ENCODE measurements around the gene KIRREL3.

The KIRREL3 gene

DNA sequence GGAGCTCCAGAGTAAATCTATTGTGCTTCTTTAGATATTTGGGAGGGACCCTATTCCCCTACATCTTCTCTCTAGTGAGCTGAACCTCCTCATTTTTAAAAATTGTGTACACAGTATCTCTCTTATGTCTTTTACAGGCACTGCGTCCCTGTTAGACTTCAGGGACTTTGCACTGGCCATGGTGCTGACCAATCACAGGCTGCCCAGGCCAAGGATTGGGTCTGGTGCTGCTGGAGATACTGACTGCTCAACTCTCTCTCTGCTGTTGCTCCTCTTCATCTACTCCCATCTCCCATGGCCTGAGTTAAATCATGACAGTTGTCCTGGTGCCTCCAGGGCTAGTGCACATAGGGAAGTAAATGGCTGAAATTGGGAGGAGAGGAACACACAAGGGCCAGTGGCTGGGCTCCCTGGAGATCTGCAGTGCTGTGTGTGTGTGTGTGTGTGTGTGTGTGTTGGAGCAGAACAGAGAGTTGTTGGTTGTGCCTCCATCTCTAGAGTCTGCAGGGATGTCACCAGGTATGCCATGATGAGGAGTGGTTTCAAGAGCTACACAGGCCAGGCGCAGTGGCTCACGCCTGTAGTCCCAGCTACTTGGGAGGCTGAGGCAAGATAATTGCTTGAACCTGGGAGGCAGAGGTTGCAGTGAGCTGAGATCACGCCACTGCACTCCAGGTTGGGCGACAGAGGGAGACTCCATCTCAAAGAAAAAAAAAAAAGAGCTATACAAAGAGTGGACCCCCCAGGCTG is 489.8 kb downstream of the KIRREL3 start:
- H3K79me2 ChIP-seq (ENCODE audit: insufficient read depth, low read length) = no peaks in the 10 kb centered on the region
- no peaks in the 10 kb centered on the region for H3K9me2 ChIP-seq (replicated peaks; ENCODE audit: insufficient read depth, low read length)
- no peaks in the 10 kb centered on the region for H3F3A ChIP-seq (ENCODE audit: insufficient read depth)
- H3K27ac ChIP-seq (ENCODE audit: low read depth, low read length) = no peak overlapping the region
- no peaks in the 10 kb centered on the region for H3K9me3 ChIP-seq (ENCODE audit: insufficient read depth, low read length)
- no peak overlapping the region for H3K4me2 ChIP-seq (ENCODE audit: low read depth, low read length, poor library complexity, severe bottlenecking)
- H3K4me3 ChIP-seq (ENCODE audit: insufficient read depth, low read length, poor library complexity, severe bottlenecking) = no peak overlapping the region
- H2AFZ ChIP-seq (ENCODE audit: low read depth, low read length, severe bottlenecking) = no peak overlapping the region
- no peaks in the 10 kb centered on the region for H3K27me3 ChIP-seq (ENCODE audit: low read length)
- TF ChIP-seq EZH2phosphoT487 (conservative IDR thresholded peaks at IDR 0.05; ENCODE audit: low read length) = no peak
- TF ChIP-seq, protein P1, sequence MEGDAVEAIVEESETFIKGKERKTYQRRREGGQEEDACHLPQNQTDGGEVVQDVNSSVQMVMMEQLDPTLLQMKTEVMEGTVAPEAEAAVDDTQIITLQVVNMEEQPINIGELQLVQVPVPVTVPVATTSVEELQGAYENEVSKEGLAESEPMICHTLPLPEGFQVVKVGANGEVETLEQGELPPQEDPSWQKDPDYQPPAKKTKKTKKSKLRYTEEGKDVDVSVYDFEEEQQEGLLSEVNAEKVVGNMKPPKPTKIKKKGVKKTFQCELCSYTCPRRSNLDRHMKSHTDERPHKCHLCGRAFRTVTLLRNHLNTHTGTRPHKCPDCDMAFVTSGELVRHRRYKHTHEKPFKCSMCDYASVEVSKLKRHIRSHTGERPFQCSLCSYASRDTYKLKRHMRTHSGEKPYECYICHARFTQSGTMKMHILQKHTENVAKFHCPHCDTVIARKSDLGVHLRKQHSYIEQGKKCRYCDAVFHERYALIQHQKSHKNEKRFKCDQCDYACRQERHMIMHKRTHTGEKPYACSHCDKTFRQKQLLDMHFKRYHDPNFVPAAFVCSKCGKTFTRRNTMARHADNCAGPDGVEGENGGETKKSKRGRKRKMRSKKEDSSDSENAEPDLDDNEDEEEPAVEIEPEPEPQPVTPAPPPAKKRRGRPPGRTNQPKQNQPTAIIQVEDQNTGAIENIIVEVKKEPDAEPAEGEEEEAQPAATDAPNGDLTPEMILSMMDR (IDR thresholded peaks at IDR 0.05; ENCODE audit: insufficient read depth, low read length, poor library complexity, severe bottlenecking) = no peak
- no peaks in the 10 kb centered on the region for H4K20me1 ChIP-seq (ENCODE audit: low read depth, low read length)
- no peaks in the 10 kb centered on the region for H3K36me3 ChIP-seq (ENCODE audit: low read length)
- no peak overlapping the region for H3K9ac ChIP-seq (ENCODE audit: low read length)

DNA sequence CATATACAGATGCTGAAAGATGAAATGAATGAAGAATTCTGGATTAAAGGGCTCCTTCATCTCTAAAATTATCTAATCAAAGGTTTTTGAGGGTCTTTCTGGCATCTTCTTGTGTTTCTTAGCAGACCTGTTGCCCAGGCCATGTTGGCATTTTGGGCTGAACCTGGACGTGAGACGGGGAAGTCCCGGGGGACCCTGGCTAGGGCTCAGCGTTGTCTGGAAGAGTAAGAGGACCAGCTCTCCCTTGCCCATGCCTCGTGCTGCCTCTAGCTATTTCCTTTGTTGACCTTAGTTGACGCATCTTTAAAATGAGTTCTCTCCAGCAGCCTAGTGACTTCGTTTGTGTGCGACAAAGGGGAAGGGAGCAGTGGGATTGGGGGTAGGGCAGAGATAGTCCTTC is 492.9 kb downstream of the KIRREL3 start:
- Histone ChIP-seq H3K27me3 (ENCODE audit: low read length) (no peaks in the 10 kb centered on the region), H3K36me3 (ENCODE audit: low read length) (no peaks in the 10 kb centered on the region), H2AFZ (ENCODE audit: low read depth, low read length, severe bottlenecking) (no peak overlapping the region), H3K79me2 (ENCODE audit: insufficient read depth, low read length) (no peaks in the 10 kb centered on the region), H3K9ac (ENCODE audit: low read length) (no peak overlapping the region), H3K9me2 (replicated peaks; ENCODE audit: insufficient read depth, low read length) (no peaks in the 10 kb centered on the region), H3K4me3 (ENCODE audit: insufficient read depth, low read length, poor library complexity, severe bottlenecking) (no peak overlapping the region), H3F3A (ENCODE audit: insufficient read depth) (no peaks in the 10 kb centered on the region), H3K4me2 (ENCODE audit: low read depth, low read length, poor library complexity, severe bottlenecking) (no peak overlapping the region), H3K27ac (ENCODE audit: low read depth, low read length) (no peak overlapping the region), H3K9me3 (ENCODE audit: insufficient read depth, low read length) (no peaks in the 10 kb centered on the region), H4K20me1 (ENCODE audit: low read depth, low read length) (no peaks in the 10 kb centered on the region)
- TF ChIP-seq, protein P1 (IDR thresholded peaks at IDR 0.05; ENCODE audit: insufficient read depth, low read length, poor library complexity, severe bottlenecking) = no peak

DNA sequence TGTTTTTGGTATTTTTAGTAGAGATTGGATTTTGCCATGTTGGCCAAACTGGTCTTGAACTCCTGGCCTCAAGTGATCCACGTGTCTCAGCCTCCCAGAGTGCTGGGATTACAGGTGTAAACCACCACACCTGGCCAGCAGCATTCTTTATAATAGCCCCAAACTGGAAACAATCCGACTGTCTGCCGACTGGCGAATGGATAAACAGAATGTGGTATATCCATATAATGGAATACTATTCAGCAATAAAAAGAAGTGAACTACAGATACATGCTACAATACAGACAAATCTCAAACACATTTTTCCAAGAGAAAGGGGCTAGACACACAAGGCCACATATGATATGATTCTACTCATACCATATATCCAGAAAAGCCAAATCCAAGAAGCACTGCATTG is 493.8 kb downstream of the KIRREL3 start:
- Histone ChIP-seq H3K9me3 (ENCODE audit: insufficient read depth, low read length) (no peaks in the 10 kb centered on the region), H3K4me3 (ENCODE audit: insufficient read depth, low read length, poor library complexity, severe bottlenecking) (no peak overlapping the region), H3K36me3 (ENCODE audit: low read length) (no peaks in the 10 kb centered on the region), H2AFZ (ENCODE audit: low read depth, low read length, severe bottlenecking) (no peak overlapping the region), H3F3A (ENCODE audit: insufficient read depth) (no peaks in the 10 kb centered on the region), H3K27me3 (ENCODE audit: low read length) (no peaks in the 10 kb centered on the region), H3K79me2 (ENCODE audit: insufficient read depth, low read length) (no peaks in the 10 kb centered on the region), H3K9me2 (replicated peaks; ENCODE audit: insufficient read depth, low read length) (no peaks in the 10 kb centered on the region), H3K9ac (ENCODE audit: low read length) (no peak overlapping the region), H4K20me1 (ENCODE audit: low read depth, low read length) (no peaks in the 10 kb centered on the region), H3K4me2 (ENCODE audit: low read depth, low read length, poor library complexity, severe bottlenecking) (no peak overlapping the region), H3K27ac (ENCODE audit: low read depth, low read length) (no peak overlapping the region)
- TF ChIP-seq, protein P1 (IDR thresholded peaks at IDR 0.05; ENCODE audit: insufficient read depth, low read length, poor library complexity, severe bottlenecking) = no peak
- TF ChIP-seq EZH2phosphoT487 (conservative IDR thresholded peaks at IDR 0.05; ENCODE audit: low read length) = no peak

Measured in SU-DHL-6 (cell line).